ENCODE results near the gene SERGEF.

Gene SERGEF

DNA sequence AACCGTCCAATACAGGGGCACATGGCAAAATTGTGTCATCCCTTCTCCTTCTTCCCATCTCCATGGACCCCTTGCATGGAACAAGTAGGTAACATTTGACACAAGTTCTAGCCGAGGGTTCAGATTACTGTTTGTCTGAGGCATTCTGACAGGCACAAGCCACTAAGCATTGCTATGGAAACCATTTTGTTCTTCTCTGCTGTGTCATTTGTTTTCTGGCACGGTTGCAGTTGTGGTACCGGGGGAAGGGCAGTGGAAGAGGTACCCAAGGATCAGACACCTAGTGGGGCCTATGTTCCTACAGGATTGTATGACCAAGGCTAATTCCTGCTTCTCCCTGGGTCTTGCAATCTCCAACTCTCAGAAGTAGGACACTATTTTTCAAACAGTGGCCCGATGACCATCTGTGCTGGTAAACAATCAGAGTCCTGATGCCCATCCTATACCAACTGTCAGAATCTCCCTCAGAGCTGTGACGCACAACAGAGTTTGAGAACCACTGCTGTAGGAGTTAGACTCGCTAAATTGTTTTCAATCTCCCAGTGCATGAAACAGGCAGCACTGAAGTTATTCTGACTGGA, 209.0 kb downstream of the SERGEF start:
- no peak overlapping the region for H3K27ac ChIP-seq
- TF ChIP-seq, protein P1, sequence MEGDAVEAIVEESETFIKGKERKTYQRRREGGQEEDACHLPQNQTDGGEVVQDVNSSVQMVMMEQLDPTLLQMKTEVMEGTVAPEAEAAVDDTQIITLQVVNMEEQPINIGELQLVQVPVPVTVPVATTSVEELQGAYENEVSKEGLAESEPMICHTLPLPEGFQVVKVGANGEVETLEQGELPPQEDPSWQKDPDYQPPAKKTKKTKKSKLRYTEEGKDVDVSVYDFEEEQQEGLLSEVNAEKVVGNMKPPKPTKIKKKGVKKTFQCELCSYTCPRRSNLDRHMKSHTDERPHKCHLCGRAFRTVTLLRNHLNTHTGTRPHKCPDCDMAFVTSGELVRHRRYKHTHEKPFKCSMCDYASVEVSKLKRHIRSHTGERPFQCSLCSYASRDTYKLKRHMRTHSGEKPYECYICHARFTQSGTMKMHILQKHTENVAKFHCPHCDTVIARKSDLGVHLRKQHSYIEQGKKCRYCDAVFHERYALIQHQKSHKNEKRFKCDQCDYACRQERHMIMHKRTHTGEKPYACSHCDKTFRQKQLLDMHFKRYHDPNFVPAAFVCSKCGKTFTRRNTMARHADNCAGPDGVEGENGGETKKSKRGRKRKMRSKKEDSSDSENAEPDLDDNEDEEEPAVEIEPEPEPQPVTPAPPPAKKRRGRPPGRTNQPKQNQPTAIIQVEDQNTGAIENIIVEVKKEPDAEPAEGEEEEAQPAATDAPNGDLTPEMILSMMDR (conservative IDR thresholded peaks at IDR 0.05), result no peak

GRCh38 chr11:17802491-17802890, 210.4 kb downstream of the SERGEF start:
- TF ChIP-seq, protein P1 (conservative IDR thresholded peaks at IDR 0.05), result no peak
- H3K27ac ChIP-seq, result no peak overlapping the region

DNA sequence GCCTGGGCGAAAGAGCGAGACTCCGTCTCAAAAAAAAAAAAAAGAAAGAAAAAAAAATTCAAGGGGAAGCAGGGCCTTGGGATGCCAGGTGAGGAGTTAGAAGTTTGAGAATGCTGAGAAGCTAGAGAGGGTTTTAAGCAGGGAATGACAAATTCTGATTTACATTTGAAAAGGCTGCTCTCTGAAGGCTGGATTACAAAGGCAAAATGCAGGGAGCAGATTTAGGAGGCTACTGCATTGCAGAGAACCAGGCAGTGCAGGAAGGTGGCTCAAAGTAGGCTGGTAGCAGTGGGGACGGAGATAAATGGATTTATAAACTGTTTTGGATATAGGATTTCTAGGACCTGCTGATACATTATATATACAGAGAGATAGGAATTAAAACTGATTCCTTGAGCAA, 211.7 kb downstream of the SERGEF start:
- TF ChIP-seq, protein P1 (conservative IDR thresholded peaks at IDR 0.05), result no peak
- no peak overlapping the region for H3K27ac ChIP-seq

DNA sequence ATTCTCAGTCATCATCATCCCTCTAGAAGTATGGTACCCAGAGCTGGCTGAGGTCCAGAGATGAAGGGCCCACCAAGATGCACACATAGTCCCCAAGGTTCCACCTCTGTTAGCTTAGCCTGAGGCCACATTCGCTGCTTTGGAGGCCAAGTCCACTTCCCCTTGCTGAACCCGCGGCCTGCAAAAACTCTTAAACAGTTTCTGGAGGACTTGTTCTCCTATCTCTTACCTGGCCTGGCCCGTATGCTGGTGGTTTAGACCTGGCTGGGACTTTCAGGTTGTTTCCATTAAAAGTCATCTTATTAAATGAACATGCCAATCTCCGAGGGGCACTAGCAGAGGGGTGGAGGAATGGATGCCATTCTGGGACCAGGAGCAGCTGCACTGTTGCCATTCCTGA, 213.7 kb downstream of the SERGEF start:
- H3K27ac ChIP-seq, result no peak overlapping the region
- TF ChIP-seq, protein P1 (conservative IDR thresholded peaks at IDR 0.05), result no peak

- no peak overlapping the region for H3K27ac ChIP-seq
- TF ChIP-seq, protein P1 (conservative IDR thresholded peaks at IDR 0.05), result no peak
Measured at GRCh38 chr11:17798716-17799115, 214.1 kb downstream of the SERGEF start.

DNA sequence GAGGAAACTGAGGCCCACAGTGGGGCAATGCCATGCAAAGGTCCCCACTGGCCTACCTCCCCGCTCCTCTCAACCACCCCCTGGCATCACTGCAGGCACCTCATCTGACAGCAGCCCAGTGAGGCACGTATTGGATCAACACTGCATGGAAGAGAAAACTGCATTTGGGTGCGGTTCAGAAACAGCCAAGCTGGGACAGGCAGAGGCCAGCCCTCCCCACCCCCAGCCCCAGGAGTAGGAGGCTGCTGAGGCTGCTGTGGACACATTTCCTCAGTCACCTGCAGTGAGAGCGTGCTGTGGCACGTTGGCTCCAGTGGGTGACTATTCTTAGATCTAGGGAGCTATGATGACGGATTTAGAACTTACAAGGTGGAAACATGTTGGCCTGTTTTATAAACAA, 214.6 kb downstream of the SERGEF start:
- no peak overlapping the region for H3K27ac ChIP-seq
- TF ChIP-seq, protein P1 (conservative IDR thresholded peaks at IDR 0.05), result no peak

GRCh38 chr11:17796154-17796553, 216.7 kb downstream of the SERGEF start:
- TF ChIP-seq, protein P1 (conservative IDR thresholded peaks at IDR 0.05), result no peak

More at GRCh38 chr11:17796154-17796553, 216.7 kb downstream of the SERGEF start:
- H3K27ac ChIP-seq, result no peak overlapping the region

Data from VCaP (cell line).